Spleen (tissue), 7 donors: ENCODE data around the gene BCL2.

Experiments used
- CTCF ChIP-seq, 11 experiments: fragments of 200-600 bp in 7 of 11; fragments of 450-650 bp in 4 of 11; sonication (generic) in 4 of 11; IDR thresholded peaks in 8 of 11; conservative IDR thresholded peaks in 3 of 11; 1 replicate in 7 of 11; 2 replicates in 4 of 11; pipeline versions ENCODE4 v1.4.0 to v1.8.0; 2016 to 2021; ENCODE audit warnings: antibody characterized with exemption in 11 of 11, inconsistent platforms in 4 of 11, mild to moderate bottlenecking in 1 of 11
- POLR2AphosphoS5 ChIP-seq, 3 donors: sonication (generic); formaldehyde crosslinking; IDR thresholded peaks; one replicate each; pipeline ENCODE4 v1.5.1; 2017; ENCODE audit warnings: antibody characterized with exemption in 3 of 3
- donor health status: DM: no; HTN: no; CAD: no; lungs with moderate emphysema.
- donor health status: DM: no; HTN: no; CAD: no.
- donor health status: DM: no; HTN: no; CAD: no.

- no peak for TF ChIP-seq POLR2AphosphoS5 (IDR thresholded peaks at IDR 0.05)
- TF ChIP-seq CTCF (IDR thresholded peaks at IDR 0.05 in 8 of 11, conservative IDR thresholded peaks at IDR 0.05 in 3 of 11), result no peak
Observed at GRCh38 chr18:63148449-63149301, 170.9 kb downstream of the BCL2 start.
